ENCODE measurements around the gene PIP4P1.
"Not testable (repeated sequence)": the region's sequence is repeated elsewhere in the genome, so short reads cannot be mapped to it uniquely, and the experiment has no call there.

PIP4P1 gene

GRCh38 chr14:20477211-20477876 is 16.1 kb upstream of the PIP4P1 start:
- no peak for DNase-seq (ENCODE audit: low read depth in 2 of 2)

GRCh38 chr14:20476776-20477175 is 15.5 kb upstream of the PIP4P1 start:
- no peak for DNase-seq (ENCODE audit: low read depth in 2 of 2)

GRCh38 chr14:20472536-20473169 is 11.4 kb upstream of the PIP4P1 start:
- no peak for DNase-seq (ENCODE audit: low read depth in 2 of 2)

DNA sequence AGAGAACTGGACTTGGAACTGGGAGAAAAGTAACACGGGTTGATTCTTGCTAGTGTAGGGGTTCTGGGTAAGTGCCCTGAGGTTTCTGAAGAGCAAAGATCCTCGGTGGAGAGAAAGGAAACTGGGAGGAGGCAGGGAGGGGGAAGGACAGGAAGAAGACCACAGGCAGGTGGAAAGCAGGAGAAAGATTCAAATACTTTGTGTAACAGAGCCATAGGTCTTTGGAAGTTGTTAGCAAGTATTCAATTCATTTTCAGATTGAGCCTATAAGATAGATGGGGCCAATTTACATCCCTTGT is 9.3 kb upstream of the PIP4P1 start:
- DNase-seq (ENCODE audit: low read depth in 2 of 2): no peak

GRCh38 chr14:20469890-20470602 is 8.8 kb upstream of the PIP4P1 start:
- DNase-seq (ENCODE audit: low read depth in 2 of 2): no peak

DNA sequence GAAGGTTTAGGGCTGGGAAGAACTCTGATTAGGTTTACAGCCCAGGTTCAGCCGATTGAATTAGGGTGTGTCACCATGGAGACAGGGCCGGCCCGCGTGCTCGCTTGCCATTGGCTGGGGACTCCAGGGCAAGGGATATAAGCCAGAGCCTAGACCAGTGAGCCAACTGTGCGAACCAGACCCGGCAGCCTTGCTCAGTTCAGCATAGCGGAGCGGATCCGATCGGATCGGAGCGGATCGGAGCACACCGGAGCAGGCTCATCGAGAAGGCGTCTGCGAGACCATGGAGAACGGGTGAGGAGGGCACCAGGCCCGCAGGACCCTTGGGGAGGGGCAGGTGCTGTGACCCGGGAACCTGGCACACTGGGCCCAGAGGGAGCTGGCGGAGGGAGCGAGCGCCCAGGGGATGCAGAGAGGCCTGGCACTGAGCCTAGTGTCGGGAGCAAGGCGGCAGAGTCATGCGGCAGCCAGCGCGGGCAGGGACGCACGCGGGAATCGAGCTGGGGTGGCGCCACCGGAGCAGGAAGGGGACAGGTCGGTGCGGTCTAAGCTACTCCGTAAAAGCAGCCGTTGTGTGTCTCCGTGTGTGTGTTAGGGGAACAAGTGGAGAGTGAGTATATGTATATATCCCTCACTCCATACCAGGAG is 8.1 kb upstream of the PIP4P1 start, which contains the start of gene PNP:
PNP (plus strand) TSS at position 165 of the 648 bp plus-strand sequence; CDS start at position 284, 119 bp downstream.
- peak; percentile 69 to 76 for DNase-seq (ENCODE audit: low read depth in 2 of 2)

DNA sequence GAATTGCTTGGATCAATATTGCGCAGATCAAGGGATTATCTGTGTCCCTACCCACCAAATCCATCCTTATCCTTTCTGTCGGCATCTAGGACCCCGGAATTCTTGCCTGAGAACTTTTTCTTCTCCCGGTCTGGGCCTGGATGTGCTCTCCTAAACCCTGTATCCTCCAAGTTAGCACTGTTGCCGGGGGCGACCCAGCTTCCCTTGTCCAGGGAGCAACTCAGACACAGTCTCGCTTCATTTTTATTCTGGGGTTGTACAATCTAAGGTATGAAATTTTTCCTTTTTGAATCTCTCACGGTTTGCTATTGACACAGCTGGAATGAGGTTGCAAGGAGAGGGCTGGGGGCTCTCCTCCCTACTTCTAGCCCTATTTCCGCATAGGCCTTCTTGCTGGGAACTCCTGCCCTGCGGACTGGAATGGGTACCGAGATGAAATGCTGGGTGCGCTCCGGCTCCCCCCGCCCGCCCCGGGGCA is 7.6 kb upstream of the PIP4P1 start:
- DNase-seq (ENCODE audit: low read depth in 2 of 2): no peak

DNA sequence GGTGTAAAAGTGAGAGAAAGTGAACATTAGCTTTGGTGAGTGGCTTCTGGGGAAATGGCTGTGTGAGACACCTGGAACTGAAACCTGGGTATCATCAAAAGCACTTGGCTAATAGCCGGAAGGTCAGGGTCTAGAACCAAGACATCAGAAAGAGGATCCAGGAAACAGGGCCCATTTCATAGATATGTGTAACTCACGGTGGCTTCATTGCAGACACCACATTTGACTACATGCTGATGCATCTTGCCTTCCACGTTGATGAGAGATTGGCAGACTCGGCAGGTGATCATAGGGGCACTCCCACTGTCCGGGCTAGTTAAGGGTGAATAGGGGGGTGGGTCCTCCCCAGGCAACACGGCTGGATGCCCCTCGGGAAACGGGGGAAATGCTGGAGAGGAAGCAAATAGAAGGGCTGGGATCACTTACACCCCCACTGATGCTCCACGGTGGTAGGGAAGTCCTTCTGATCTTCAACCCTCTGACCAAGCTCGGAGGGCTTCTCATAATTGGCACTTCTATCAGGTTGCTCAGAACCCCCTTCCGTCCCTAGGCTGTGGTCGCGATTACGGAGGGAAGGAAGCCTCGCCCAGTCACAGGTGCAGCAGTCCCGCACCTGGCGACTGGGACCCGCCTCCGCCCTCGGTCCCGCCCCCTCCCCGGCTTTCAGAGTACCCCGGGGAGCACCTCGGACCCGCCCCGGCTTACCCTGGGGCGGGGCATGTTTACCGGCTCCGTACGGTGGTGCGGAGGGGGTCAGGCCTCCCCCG is 593 bp downstream of the PIP4P1 start:
- DNase-seq (ENCODE audit: low read depth in 2 of 2): no peak

GRCh38 chr14:20458031-20458789 is 3.0 kb downstream of the PIP4P1 start:
- DNase-seq (ENCODE audit: low read depth in 2 of 2): no peak

GRCh38 chr14:20456971-20457370 is 4.3 kb downstream of the PIP4P1 start:
- no peak for DNase-seq (ENCODE audit: low read depth in 2 of 2)

DNA sequence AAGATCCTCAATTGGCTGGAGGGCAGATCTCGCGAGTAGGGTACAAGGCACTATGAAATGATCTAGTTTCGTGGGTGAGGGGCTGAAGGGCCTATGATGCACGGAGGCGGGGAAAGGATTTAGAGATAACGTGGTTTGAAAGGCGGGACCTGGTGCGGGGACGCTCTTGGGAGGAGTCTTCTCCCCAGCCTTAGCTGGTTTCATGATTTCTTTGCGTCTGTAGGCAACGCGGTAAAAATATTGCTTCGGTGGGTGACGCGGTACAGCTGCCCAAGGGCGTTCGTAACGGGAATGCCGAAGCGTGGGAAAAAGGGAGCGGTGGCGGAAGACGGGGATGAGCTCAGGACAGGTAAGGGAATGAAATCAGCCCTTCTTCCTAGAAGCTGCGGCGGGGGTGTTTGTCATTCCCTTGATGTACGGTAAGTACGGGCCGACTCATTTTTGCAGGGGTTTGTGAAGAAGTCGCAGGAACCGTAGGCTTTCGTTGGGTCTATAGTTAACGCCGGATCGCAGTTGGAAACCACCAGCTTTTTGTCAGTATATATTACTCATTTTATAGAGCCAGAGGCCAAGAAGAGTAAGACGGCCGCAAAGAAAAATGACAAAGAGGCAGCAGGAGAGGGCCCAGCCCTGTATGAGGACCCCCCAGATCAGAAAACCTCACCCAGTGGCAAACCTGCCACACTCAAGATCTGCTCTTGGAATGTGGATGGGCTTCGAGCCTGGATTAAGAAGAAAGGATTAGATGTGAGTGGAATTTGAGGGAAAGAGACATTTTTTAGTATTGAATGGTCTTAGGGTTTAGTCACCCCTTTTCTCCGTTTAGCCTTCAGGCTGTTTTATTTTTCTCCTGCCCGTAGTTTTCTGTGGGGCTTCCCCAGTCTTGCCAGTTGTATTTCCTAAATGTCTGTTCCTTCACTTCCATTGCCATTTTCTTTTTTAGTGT is 5.6 kb downstream of the PIP4P1 start:
- peak in 1 of 2 donors; percentile 51 for DNase-seq (ENCODE audit: low read depth in 2 of 2)

GRCh38 chr14:20454516-20455354 is 6.5 kb downstream of the PIP4P1 start, which contains the start of the genes APEX1 and OSGEP:
Gene APEX1, plus strand, starts transcription at chr14:20455226. Its CDS starts 420 bp downstream, at chr14:20455646.
Gene OSGEP, minus strand, starts transcription at chr14:20454812. Its CDS starts 129 bp downstream, at chr14:20454683.
- DNase-seq (ENCODE audit: low read depth in 2 of 2): peak; percentile 92 to 95

- not testable (repeated sequence) for DNase-seq (ENCODE audit: low read depth in 2 of 2)
Observed at GRCh38 chr14:20452831-20453230, 8.4 kb downstream of the PIP4P1 start.

DNA sequence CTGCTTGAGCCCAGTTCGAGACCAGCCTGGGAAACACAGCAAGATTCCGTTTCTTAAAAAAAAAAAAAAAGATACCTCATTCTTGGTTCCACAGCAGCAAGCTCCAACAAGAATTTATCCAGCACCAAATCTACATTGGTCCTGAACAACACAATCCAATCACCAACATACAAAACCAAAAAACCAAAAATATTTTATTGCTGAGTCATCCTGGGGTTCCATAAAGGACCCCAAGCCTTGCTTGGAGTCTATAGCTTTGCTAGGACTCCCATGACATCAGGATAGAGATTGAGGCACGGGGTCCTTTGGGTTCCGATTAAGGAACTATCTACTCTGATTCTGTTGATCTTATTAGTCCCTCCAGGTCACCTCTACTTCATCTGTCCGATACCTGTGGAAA is 14.3 kb downstream of the PIP4P1 start:
- DNase-seq (ENCODE audit: low read depth in 2 of 2): no peak

DNA sequence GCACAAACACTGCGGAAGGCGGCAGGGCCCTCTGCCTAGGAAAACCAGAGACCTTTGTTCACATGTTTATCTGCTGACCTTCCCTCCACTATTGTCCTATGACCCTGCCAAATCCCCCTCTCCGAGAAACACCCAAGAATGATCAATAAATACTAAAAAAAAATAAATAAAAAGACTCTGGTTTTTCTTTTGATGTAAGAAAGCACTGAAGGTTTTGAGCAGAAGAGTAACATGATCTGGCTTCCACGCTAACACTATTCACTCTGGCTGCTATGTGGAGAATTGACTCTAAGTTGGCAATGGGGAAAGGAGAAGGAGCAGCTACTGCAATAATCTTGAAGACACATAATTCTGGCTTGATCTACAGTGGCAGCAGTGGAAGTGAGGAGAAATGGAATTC is 17.6 kb downstream of the PIP4P1 start:
- DNase-seq (ENCODE audit: low read depth in 2 of 2): not testable (repeated sequence)

GRCh38 chr14:20441461-20441860 is 19.8 kb downstream of the PIP4P1 start:
- no peak for DNase-seq (ENCODE audit: low read depth in 2 of 2)

DNA sequence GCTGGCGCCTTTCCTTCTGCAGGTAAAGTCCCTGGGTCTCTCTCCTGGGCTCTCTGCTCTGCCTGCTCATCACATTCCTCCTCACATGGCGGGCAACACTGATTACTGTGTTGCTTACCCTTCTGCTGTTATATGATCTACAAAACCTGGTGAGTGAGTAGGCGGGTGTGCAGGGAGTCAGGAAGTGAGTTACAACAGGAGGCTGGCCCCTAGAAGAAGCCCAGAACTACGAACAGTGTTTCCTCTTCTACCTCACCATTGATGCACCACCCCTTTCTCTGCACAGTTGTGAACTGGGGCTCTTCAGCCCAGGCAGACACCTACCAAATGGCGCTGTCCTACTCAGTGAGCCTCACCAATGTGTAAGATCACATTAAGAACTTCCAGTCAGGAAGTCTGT is 20.4 kb downstream of the PIP4P1 start:
- DNase-seq (ENCODE audit: low read depth in 2 of 2): no peak

GRCh38 chr14:20440465-20440864 is 20.8 kb downstream of the PIP4P1 start:
- no peak for DNase-seq (ENCODE audit: low read depth in 2 of 2)

- no peak for DNase-seq (ENCODE audit: low read depth in 2 of 2)
Observed at GRCh38 chr14:20438664-20439063, 22.6 kb downstream of the PIP4P1 start.

Measured in stimulated activated CD8-positive, alpha-beta memory T cell treated with anti-CD3 and anti-CD28 coated beads, Interleukin-2, amount 100 ng/mL, for 1 hour (primary cell).